HG03135 (cell line): ENCODE measurements around the gene CHRDL2.
A peak's percentile ranks its signal among the peaks of the same experiment; 100 is the strongest.

Experiments used
- ATAC-seq: cut with Tn5 transposase; IDR thresholded peaks from one replicate; pipeline ENCODE4 v1.9.1; 2021; ENCODE audit warnings: mild to moderate bottlenecking, moderate library complexity; ENCODE audit not compliant: unreplicated experiment

Gene CHRDL2

DNA sequence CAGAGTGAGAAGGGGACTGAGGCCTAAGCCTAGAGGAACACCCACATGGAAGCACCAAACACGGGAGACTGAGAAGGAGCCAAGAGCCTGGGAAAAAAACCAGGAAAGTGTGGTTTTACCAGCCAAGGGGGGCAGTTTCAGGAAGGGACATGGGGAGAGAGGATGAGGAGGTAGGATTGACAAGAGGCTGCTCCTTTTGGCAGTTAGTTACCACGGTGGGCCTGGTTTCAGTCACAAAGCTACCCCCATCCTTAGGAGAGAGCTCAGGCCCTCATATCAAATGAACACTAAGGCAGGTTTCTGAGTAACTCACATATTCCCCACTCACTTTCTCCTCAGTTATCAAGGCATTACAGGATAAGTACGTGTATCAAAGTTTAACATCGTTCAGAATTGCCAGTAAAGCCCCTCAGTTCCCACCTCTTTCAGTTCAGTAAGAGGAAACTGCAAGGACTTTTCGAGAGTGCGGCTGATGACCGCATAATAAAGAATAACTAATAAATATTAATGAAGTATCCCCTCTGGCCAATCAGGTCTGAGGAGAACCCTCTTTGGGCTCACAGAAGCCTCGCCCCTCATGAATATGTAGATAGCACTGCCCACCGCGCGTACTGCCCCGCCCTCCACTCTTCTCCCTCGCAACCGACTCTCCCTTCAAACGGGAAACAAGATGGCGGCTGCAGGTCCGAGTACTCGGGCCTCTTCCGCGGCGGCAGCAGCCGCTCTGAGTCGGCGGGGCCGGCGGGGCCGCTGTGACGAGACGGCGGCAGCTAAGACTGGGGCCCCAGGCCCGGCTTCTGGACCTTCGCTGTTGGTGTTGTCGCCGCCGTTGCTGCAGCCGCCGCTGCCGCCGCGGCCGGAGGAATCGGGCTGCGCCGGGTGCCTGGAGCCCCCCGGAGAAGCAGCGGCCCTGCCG lies 17.2 kb upstream of the CHRDL2 start, which contains the start of gene RNF169:
Gene RNF169, plus strand, starts transcription at position 639 of the 916 bp plus-strand sequence. Its CDS starts 32 bp downstream, at position 671.
- ATAC-seq = peak; percentile 97

DNA sequence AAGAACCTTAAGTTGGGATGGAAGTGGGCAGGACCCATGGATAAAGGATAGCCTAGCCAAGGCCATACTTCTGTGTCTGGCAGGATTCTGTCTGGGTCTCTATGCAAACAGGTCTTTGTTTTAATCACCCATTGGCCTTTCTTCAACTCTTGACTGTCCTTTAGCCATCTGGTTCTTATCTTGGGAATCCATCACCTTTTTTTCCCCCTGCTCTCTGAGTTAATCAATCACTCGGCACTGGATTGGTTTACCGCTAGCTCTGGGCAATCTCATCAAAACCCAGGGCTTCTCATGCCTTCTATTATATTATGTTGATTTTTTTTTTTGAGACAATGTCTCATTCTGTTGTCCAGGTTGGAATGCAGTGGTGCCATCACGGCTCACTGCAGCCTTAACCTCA lies 15.6 kb upstream of the CHRDL2 start:
- no peak for ATAC-seq

DNA sequence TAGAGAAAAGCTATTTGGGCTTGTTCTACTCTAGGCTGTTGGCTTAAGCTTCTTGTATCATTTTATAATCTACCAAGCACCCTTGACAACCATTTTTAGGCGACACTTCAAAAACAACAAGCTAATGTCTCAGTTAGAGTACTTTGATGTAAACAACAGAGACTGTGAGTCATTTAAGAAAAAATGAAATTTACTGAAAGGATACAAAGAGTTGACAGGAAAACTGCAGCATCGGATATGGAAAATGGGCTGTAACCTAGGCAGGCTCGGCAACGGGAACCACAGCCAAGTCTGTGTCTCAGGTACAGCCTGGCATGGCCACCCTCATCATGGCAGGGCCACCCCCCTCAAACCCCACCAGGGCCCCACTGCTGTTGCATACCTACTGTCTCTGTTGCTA lies 13.1 kb upstream of the CHRDL2 start:
- no peak for ATAC-seq

DNA sequence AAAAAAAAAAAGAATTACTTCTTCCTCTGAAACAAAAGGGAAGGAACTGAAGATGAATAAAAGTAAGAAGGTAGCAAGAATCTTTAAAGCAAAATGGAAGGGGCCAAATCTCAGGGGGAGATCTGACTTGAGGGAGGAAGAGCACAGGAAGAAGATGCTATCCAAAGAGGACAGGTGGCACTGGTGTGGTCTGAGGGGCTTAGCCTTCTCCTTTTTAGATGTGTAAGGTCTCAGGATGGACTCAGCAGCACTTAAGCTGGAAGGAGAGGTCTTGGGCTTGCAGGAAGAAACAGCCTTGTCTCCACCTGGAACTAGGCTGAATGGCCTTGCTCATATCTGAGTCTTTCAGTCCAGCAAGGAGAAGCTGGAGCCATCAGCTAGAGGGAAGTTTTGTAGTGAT lies 12.4 kb upstream of the CHRDL2 start:
- ATAC-seq = no peak

DNA sequence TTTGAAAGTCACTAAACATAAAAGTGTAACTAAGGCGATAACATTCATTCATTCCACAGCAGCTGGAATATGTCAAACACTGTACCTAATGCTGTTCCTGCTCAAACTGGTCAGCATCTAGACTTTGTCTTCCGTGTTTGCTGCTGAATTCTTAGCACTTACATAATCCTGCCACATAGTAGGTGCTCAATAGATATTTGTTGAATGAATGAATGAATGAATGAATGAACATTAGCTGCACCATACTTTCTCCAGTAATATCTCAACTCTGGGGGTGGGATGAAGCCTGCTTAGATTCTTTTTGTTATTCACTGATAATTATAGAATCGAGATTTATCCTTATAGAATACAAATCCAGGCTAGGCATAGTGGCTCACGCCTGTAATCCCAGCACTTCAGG lies 10.8 kb upstream of the CHRDL2 start:
- ATAC-seq = no peak

DNA sequence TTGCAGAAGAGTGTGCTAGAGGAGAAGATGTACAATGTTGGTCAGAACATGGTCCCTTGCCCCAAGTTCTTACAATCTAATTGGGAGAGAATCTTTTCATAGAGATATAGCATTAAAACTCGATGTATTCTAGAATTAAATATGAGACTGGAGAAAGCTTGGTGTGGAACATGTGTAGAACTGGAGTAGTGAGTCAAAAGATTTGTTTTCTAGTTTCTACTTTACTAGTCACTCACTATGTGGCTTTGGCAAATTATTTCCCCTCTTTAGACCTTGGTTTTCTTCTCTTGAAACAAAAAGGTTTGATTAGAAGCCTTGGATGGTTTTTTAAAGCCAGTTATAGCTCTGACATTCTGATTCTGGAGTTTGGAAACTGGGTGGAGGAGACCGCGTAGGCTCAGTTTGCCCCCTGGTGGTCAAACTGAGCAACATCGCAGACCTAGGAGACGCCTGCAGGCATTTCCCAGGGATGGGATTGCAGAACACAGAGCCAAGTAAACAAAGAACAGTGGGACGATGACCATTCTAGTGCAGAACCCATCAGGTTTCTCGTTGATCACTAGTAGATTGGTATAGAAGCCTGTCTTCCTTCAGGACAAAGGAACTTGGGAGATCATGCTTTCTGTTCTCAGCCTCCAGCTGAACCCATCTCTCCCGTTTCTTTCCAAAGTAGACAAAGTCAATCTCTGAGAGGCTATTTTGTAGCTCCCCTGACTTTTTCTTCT lies 8.5 kb upstream of the CHRDL2 start:
- ATAC-seq = no peak

DNA sequence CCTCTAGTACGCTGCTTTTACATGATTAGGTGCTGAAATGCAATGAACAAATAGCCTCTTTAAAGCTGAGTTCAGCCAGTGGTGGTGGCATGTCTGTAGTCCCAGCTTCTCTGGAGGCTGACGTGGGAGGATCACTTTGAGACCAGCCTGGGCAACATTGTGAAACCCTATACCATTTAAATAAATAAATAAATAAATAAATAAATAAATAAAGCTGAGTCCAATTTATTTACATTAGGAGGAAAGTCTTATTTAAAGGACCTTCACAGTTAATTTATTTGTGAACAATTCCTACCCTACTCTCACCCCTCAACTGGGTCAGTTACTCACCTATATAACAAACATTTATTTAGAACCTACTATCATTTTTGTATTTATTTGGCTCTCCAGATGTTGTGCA lies 4.8 kb upstream of the CHRDL2 start:
- ATAC-seq = no peak

DNA sequence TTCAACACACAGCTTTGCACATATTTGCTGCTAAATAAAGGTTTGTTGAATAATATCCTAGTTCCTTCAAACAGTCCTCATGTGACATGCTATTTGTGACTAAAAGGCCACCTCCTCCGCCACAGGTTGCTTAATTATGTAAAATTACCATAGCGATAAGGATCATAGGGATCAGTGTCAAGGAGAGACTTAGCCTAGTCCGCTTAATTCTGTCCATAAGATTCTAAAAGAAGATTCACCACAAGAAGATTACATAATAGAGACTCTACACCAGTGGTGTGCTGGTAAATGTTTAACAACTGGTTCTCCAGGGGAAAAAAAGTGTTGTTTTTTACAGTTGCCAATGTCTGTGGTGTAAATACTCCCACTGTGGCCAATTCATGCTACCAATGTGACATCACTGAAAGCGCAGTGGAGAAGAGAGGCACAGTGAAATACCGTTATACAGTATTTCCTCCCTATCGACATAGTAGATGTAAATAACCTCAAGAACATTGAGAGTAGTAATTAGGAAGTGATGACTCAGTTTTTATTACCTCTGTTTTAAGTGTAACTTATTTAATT lies 4.2 kb upstream of the CHRDL2 start:
- ATAC-seq = no peak

DNA sequence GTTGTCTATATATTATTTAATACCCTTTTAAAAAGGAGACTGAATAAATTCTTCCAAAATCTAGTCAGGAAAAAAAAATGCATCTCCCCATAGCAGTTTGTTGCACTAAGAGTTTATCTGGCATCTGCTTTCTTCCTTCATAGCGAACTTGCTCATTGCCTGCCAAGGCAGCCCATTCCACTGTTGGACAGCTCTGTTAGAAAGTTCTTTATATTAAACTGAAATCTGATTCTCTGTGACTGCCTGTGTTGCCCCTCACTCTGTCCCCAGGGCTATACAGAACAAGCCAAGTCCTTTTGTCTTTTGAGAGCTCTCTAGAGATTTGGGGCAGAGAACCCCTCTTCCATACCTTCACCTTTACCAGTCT lies 3.3 kb upstream of the CHRDL2 start:
- no peak for ATAC-seq

DNA sequence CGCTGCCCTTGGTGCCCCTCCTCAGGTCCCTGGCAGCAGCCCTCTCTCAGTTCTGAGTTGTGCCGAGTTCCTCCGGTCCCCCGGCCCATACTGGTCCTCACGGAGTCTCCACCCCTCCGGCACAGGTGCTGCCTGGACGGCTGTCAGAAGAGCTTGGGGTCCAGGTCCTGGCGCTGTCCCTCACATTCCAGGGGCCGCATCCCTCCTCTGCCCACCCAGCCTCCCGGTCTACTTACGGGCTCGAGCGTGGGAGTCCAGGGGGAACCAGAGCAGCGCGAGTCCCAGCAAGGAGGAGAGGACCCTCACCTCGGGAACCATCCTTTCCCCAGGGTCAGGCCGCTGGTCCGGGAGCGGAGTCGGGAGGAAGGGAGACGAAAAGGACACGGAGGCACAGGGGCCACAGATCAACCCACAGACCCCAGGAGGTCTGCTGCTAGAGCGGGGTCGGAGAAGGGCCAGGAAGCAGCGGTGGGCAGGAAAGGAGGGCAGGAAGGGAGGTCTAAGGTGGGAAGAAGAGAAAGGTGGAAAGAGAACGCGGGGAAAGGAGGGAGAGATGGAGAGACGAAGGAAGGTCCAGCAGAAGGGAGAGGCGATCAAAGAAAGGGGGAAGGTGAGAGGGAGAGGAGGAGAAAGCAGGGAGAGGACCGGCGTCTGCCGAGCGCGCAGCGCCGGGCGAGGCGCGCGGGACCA lies 510 bp downstream of the CHRDL2 start:
- ATAC-seq = no peak

DNA sequence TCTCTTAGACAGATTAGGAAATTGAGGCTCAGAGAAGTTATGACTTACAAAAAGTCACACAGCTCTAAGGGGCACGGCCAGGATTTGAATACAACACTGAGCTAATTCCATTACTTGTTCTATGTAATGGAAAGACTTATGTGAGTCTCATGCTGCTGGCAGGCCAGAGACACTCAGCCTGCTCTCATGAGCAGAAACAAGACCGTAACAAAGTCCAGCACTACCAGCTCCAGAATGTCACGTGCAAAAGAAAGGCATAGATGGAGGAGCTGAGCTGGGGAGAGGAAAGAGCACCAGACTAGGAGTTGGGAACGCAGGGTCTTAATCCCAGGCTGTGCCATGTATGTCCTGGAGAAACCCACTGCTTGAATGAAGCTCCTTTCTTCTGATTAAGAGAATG lies 1.8 kb downstream of the CHRDL2 start:
- no peak for ATAC-seq

DNA sequence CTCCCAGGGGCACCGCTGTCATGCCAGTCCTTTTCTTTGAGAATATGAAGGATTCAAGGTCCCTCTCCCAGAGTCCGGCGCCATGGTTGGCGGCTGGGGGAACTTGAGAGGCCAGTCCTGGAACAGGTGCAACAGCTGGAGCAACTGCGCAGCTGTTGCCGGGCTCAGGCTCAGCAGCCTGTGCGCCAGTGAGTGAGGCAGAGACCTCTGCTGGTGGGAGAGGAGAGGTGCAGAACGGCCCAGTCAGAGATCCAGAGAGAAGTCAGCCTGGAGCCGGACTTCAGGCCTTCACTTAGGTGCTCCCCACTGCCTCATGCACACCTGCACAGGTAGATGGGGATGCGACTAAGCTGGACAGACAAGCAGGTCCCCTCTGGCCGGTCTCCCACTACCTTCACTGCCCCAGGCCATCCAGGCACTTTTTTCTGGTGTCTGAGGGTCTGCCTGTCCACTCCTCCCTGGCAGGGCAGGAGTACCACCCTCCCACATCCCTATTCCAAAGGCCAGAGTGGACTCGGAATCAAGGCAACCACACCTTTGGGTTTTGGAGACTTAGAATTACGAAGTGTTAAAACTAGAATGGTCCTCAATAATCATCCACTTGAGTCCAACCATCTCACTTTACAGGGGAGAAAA lies 4.6 kb downstream of the CHRDL2 start:
- peak; percentile 86 for ATAC-seq

DNA sequence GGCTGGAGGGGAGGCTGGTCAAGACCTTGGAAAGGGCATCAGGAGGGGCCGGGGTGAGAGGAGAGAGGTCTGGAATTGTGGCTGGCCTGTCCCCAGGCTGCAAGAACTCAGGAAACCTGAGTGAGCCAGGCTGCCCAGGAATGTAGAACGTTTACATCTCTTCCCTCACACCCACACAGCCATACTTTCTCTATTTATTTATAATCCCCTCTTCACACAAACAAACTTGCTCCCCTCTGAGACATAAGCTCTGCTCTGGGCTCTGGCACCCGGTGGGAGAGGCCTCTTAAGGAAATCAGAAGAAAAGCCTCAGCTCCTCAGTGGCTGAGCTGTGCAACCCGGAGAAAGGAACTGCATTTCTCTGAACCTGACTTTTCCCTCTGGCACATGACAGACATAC lies 5.5 kb downstream of the CHRDL2 start:
- no peak for ATAC-seq

DNA sequence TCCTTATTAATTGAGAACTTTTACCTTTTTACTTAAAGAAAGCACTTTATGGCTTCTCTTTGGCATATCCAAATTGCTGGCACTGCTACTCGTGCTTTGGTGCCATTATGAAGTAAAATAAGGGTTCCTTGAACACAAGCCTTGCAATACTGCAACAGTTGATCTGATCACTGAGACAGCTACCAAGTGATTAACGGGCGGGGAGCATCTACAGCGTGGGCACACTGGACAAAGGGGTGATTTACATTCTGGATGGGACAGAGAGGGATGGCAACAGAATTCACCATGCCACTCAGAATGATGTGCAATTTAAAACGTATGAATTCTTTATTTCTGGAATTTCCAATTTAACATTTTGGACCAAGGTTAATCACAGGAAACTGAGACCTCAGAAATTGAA lies 7.7 kb downstream of the CHRDL2 start:
- no peak for ATAC-seq

DNA sequence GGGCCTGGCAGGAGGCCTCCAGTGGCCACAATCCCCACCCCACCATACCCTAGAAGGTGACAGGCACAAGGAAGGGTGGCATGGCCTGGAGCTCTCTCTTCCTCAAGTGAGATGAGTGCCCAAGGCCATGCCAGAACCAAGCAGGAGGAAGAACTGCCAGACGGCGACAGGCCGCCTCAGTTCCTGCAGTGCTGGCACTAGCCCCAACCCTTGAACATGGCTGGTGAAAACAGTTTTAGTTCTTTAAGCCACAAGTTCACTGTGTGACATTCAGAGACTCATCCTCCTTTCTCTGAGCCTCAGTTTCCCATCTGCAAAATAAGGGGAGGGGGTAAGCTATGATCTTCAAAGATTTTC lies 9.8 kb downstream of the CHRDL2 start:
- ATAC-seq = no peak

DNA sequence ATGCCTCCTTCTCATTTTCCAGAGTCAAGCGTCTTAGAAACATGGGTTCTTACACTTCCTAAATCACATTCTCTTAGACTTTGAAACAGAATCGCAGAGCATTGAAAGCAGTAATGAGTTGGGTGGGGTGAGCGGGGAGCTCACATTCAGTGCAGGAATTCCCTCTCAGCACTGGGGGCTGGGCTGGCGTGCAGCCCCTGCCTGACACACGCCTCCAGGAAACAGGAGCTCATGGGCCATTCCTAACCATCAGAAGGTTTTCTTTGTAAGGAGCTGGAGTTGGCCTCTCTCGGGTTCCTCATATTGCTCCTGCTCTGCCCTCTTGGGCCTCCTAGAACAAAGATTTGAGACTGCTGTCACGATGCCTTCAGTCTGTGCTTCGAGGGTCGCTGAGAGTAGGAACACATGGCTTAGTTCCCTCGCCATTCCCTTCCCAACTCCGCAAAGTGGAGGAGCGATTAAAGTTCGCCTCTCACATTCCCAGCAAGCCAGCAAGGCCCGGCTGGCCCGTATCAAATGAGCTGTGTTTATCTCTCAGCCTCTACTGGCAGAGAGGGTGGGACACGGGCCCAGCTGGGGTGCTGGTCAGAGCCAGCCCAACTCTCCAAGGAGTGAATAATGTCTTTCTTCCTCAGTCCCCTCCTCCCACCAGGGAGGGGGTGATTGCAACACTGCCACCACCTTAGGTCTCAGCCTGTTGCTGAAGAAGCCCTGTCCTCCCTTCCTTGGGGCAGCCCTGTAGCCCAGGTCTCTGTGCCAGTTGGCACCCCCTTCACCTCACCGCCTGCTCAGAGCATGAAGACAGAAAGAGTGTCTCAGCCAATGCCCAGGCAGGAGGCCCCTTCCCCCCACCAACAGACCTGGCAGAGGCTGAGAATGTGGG lies 10.4 kb downstream of the CHRDL2 start:
- no peak for ATAC-seq

DNA sequence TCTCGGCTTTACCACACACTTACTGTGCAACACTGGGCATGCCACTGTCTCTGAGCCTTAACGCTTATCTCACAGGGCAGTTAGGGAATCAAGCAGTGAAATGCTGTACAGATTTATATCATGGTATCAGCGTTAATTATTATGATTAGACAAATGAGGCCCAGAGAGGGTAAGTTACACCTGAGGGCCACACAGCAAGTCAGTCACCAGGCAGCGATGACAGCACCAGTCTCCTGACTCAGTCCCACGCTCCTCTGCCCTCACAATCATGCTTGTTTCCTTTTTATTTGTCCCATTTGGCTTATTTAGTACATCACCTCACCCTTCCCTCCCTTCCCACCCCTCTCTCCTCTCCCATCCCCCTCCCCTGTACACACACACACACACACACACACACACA lies 12.2 kb downstream of the CHRDL2 start:
- ATAC-seq = no peak

DNA sequence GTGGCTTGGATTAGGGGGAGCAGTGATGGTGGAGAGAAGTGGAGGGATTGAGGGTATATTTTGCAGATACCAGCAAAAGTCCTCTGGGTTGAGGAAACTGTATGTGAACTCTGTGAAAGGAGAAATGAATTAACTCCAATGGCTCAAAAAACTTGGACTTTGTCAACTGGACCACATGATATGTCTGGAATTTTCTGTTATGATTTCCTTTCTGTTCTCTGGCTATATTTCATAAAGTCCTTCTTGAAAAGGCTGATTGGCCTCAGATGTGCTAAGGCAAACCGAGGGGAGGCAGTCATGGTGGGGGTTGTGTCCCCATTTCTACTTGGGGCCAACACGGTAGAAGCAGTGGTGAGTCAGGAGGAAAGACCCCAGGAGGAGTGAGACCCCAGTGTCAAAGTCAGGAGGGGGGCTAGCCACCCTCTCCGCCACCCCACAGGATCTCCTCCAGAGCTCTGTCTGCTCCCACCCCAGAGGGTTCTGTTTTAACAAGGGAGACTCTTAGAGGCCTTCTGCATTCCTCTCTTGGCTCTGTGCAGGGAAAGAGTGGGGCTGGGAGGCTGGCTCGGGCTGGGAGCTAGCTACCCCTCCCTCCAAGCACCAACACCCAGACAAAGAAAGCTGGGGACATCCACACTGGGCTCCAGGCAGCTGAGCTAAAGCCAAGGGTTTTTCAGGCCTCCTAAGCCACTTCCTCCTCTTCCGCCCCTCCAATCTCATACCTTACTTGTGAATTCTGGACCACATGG lies 13.8 kb downstream of the CHRDL2 start:
- ATAC-seq = no peak

DNA sequence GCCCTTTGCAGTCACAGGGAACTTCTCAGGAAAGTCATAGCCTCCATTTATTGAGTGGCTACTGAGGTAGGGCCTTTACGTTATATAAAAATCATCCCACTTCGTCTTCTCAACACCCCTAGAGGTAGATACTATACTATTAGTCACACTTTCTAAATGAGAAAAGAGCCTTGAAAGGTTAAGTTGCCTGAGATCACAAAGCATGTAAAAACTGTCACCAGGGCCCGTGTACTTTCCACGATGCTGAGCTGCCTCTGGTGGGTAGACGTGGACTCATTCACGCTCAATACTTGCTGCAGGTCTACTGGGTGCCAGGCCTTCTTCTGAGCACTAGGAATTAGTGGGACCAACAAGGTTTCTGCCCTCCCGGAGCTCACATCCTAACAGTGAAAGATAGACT lies 16.3 kb downstream of the CHRDL2 start:
- ATAC-seq = no peak
